ENCODE data around the gene F10. TPM values are rescaled to one million over a fixed set of nuclear protein-coding genes. Genes with fewer than 3 reads are reported as not detected.

Gene F10
- total RNA-seq, 6 donors from 2014 or later: 5.3 to 25.0 (median 8.8) TPM

DNA sequence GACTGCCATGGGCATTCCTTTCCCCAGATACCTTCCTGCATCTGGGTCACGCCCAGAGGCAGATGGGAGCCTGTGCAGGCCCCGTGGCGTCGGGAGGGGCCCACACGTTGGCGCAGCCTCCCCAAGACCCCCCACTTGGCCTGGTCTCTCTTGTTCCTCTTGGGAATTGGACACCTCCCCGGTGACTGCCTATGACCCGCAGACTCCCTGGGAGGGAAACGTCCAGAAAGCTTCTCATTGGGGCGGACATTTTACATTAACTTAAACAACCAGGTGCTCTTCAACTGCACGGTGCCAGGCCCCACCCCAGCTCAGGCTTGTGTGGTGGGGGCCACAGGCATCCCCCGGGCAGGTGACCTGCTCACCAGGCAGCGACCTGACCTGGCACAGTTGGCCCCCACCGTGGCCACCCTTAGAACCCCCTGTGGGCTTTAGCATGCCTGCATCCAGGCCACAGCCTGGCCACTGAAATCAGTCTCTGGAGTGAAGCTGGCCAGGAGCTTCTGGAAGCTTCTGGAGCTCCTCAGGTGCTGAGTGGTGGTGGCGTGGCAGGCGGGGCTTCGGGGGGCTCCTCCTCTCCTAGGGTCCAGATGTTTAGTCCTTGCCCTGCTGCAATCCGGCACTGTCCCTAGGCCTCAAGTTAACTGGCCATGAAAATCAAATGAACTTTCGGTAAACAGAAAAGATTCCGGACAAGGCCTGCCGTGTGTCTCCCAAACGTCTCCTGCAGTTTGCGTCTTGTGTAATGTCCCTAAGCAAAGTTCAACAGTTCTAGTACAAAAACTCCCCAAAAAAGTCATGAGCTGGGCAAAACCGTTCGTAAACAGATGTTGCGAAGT, 27.3 kb downstream of the F10 start:
- TF ChIP-seq, protein P1, sequence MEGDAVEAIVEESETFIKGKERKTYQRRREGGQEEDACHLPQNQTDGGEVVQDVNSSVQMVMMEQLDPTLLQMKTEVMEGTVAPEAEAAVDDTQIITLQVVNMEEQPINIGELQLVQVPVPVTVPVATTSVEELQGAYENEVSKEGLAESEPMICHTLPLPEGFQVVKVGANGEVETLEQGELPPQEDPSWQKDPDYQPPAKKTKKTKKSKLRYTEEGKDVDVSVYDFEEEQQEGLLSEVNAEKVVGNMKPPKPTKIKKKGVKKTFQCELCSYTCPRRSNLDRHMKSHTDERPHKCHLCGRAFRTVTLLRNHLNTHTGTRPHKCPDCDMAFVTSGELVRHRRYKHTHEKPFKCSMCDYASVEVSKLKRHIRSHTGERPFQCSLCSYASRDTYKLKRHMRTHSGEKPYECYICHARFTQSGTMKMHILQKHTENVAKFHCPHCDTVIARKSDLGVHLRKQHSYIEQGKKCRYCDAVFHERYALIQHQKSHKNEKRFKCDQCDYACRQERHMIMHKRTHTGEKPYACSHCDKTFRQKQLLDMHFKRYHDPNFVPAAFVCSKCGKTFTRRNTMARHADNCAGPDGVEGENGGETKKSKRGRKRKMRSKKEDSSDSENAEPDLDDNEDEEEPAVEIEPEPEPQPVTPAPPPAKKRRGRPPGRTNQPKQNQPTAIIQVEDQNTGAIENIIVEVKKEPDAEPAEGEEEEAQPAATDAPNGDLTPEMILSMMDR (IDR thresholded peaks at IDR 0.05): no peak
- TF ChIP-seq POLR2AphosphoS5 (IDR thresholded peaks at IDR 0.05) (no peak), EP300 (IDR thresholded peaks at IDR 0.05) (no peak), POLR2A (IDR thresholded peaks at IDR 0.05) (no peak)
- peaks cover 10 to 23% (median 15%) of the 10 kb centered on the region in 4 donors for H3K4me1 ChIP-seq
- 94 to 95% methylated on average over 16 to 25 of the region's 26 CpGs for WGBS, 2 donors
- peak in 1 of 2 donors; percentile 17 for DNase-seq
- no peaks in the 10 kb centered on the region for H3K36me3 ChIP-seq
- H3K4me3 ChIP-seq: no peak overlapping the region
- ATAC-seq (ENCODE audit: low FRiP score in 2 of 2): no peak
- H3K27ac ChIP-seq: no peak overlapping the region
- H3K9me3 ChIP-seq: no peaks in the 10 kb centered on the region
- H3K27me3 ChIP-seq: no peaks in the 10 kb centered on the region

GRCh38 chr13:113150550-113151365, 28.2 kb downstream of the F10 start:
- ATAC-seq (ENCODE audit: low FRiP score in 2 of 2): no peak
- Histone ChIP-seq H3K27me3 (no peaks in the 10 kb centered on the region), H3K27ac (no peak overlapping the region), H3K4me1 (peaks cover 10 to 23% (median 15%) of the 10 kb centered on the region in 4 donors), H3K36me3 (no peaks in the 10 kb centered on the region), H3K9me3 (no peaks in the 10 kb centered on the region), H3K4me3 (no peak overlapping the region)
- DNase-seq: no peak
- TF ChIP-seq POLR2A (IDR thresholded peaks at IDR 0.05): no peak
- TF ChIP-seq POLR2AphosphoS5 (IDR thresholded peaks at IDR 0.05): no peak
- TF ChIP-seq EP300 (IDR thresholded peaks at IDR 0.05): no peak
- TF ChIP-seq, protein P1 (IDR thresholded peaks at IDR 0.05): no peak
- WGBS, 2 donors: 90 to 92% methylated on average over 25 to 31 of the region's 31 CpGs

DNA sequence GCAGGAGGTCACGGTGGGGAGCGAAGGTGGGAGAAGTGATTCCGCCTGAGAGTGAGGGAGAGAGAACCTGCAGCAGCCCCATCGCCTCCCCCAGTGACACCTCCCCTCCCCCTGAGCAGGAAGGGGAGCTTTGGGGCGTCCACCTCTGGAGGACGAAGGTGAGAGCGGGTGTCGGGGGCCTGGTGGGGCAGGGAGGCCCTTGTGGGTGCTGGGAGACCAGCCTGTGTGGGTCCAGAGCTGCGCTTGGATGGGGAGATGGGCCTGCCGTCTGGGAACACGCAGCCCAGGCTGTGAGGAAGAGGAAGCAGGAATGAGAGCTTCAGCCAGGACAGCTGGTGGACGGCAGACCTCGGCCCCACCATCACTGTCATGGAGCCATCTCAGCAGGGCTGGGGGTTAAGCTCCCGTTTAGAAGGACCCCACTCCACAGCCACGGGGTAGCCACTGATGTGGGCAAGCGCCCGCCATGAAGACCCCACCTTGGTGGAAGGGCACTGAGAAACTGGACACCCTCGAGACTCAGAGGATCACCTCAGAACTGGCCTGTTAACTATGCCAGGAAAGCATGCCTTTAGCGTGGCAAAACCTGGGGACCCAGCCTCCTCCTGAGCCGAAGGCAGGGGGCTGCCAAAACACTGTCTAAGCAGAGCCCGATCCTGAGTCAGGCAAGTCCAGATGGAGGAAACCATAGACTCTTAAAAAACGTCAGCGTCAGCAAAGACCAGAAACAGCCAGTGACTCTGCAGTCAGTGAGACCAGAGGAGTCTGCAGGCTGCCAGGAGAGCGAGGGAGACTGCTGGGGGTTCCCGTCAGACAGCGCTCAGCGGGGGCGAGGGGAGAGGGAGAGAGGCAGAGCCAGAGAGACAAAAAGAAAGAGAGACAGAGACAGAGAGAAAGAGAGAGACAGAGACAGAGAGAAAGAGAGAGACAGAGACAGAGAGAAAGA, 29.4 kb downstream of the F10 start:
- Histone ChIP-seq H3K4me1 (peaks cover 10 to 23% (median 15%) of the 10 kb centered on the region in 4 donors), H3K27me3 (no peaks in the 10 kb centered on the region), H3K27ac (no peak overlapping the region), H3K4me3 (peak overlapping the region in 1 of 4 donors; percentile 54), H3K36me3 (no peaks in the 10 kb centered on the region), H3K9me3 (no peaks in the 10 kb centered on the region)
- peak in 1 of 2 donors; percentile 46 for DNase-seq
- peak in 1 of 2 donors; percentile 58 for ATAC-seq (ENCODE audit: low FRiP score in 2 of 2)
- 61 to 71% methylated on average over 22 to 28 of the region's 28 CpGs for WGBS, 2 donors
- TF ChIP-seq, protein P1 (IDR thresholded peaks at IDR 0.05): no peak
- no peak for TF ChIP-seq EP300 (IDR thresholded peaks at IDR 0.05)
- TF ChIP-seq POLR2A (IDR thresholded peaks at IDR 0.05): no peak
- no peak for TF ChIP-seq POLR2AphosphoS5 (IDR thresholded peaks at IDR 0.05)

DNA sequence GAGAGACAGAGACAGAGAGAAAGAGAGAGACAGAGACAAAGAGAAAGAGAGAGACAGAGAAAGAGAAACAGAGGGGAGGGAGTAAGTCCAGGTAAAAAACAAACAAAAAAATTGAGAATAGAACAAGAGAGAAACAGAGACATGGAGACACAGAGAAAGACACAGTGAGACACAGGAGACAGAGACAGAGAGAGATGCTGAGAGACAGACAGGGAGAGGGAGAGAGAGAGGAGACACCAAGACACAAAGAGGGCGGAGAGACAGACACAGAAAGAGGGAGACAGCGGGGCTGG, 30.0 kb downstream of the F10 start:
- H3K27ac ChIP-seq: peak overlapping the region in 1 of 4 donors; percentile 69
- H3K9me3 ChIP-seq: no peaks in the 10 kb centered on the region
- no peaks in the 10 kb centered on the region for H3K36me3 ChIP-seq
- 33 to 62% methylated on average over 2 of the region's 2 CpGs for WGBS, 2 donors
- TF ChIP-seq POLR2A (IDR thresholded peaks at IDR 0.05) (no peak), POLR2AphosphoS5 (IDR thresholded peaks at IDR 0.05) (no peak), EP300 (IDR thresholded peaks at IDR 0.05) (no peak)
- TF ChIP-seq, protein P1 (IDR thresholded peaks at IDR 0.05): no peak
- DNase-seq: no peak
- peak overlapping the region in 3 of 4 donors; percentile 38 to 54 (median 52) for H3K4me3 ChIP-seq
- no peak for ATAC-seq (ENCODE audit: low FRiP score in 2 of 2)
- H3K4me1 ChIP-seq: peaks cover 10 to 23% (median 15%) of the 10 kb centered on the region in 4 donors
- H3K27me3 ChIP-seq: no peaks in the 10 kb centered on the region
